Fibroblast of lung (primary cell): ENCODE data around the gene AKR1B15.

Source experiments
- CTCF ChIP-seq, 2 donors: IDR thresholded peaks in 1 of 2; conservative IDR thresholded peaks in 1 of 2; 1 replicate in 1 of 2; 2 replicates in 1 of 2; pipeline ENCODE4 v1.5.1; 2011 to 2012; ENCODE audit warnings: low read length in 2 of 2, control low read depth in 1 of 2, inconsistent platforms in 1 of 2, low read depth in 1 of 2, mild to moderate bottlenecking in 1 of 2
- EZH2 ChIP-seq: IDR thresholded peaks from 2 replicates; pipeline ENCODE4 v1.5.1; 2012; ENCODE audit warnings: low read length, control low read depth, mild to moderate bottlenecking; ENCODE audit errors: missing control alignments

GRCh38 chr7:134552105-134552504, 3.2 kb downstream of the AKR1B15 start:
- peak; percentile 28 to 39 for TF ChIP-seq CTCF (conservative IDR thresholded peaks at IDR 0.05 in 1 of 2, IDR thresholded peaks at IDR 0.05 in 1 of 2; ENCODE audit: low read depth in 1 of 2, low read length in 2 of 2)
- no peak for TF ChIP-seq EZH2
